ENCODE measurements around the gene RAB8B. TPM values are rescaled to one million over a fixed set of nuclear protein-coding genes. Genes with fewer than 3 reads are reported as not detected.

Gene RAB8B
- total and polyA plus RNA-seq, 4 donors = 3.8 to 26.5 (median 7.6) TPM

DNA sequence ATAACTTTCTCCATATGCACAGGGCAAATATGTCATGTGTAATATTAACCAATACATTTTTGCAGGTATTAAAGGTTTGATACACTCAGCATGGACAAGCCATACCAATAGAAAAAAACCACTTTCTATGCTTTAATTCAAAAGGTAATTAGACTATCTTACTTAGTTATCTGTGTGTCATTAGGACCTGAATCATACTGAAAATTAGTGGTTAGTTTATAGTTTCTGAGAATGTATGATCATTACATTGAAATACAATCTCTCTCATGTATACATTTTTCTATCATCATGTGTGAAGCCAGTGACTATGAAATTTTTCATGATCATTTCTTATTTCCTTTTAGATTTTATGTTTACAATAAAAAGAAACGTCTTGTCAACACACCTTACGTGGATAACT, 48.5 kb upstream of the RAB8B start:
- Histone ChIP-seq H3K4me1 (ENCODE audit: control insufficient read depth in 4 of 4, insufficient read depth in 4 of 4, low read length in 3 of 4) (no peaks in the 10 kb centered on the region), H3K27me3 (ENCODE audit: control insufficient read depth in 4 of 4, insufficient read depth in 4 of 4, low read length in 3 of 4) (no peaks in the 10 kb centered on the region), H3K4me3 (ENCODE audit: low read depth in 1 of 3, low read length in 3 of 3) (no peak overlapping the region), H3K9ac (ENCODE audit: low read depth in 1 of 2, low read length in 2 of 2) (no peak overlapping the region), H3K27ac (ENCODE audit: low read depth in 1 of 2, low read length in 2 of 2) (no peak overlapping the region), H3K9me3 (ENCODE audit: control insufficient read depth in 4 of 4, low read length in 3 of 4) (no peaks in the 10 kb centered on the region), H3K36me3 (ENCODE audit: control insufficient read depth in 4 of 4, insufficient read depth in 3 of 4, low read depth in 1 of 4, low read length in 3 of 4) (peaks cover 0 to 20% (median 4%) of the 10 kb centered on the region in 4 donors)
- WGBS = 90% methylated on average over 2 of the region's 2 CpGs
- no peak for TF ChIP-seq GABPA (IDR thresholded peaks at IDR 0.05 in 1 of 2, conservative IDR thresholded peaks at IDR 0.05 in 1 of 2)
- TF ChIP-seq, protein P1, sequence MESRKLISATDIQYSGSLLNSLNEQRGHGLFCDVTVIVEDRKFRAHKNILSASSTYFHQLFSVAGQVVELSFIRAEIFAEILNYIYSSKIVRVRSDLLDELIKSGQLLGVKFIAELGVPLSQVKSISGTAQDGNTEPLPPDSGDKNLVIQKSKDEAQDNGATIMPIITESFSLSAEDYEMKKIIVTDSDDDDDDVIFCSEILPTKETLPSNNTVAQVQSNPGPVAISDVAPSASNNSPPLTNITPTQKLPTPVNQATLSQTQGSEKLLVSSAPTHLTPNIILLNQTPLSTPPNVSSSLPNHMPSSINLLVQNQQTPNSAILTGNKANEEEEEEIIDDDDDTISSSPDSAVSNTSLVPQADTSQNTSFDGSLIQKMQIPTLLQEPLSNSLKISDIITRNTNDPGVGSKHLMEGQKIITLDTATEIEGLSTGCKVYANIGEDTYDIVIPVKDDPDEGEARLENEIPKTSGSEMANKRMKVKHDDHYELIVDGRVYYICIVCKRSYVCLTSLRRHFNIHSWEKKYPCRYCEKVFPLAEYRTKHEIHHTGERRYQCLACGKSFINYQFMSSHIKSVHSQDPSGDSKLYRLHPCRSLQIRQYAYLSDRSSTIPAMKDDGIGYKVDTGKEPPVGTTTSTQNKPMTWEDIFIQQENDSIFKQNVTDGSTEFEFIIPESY (IDR thresholded peaks at IDR 0.05) = no peak
- no peak for TF ChIP-seq YY1 (IDR thresholded peaks at IDR 0.05)
- no peak for TF ChIP-seq HNF4G (IDR thresholded peaks at IDR 0.05)
- no peak for TF ChIP-seq FOXA1 (IDR thresholded peaks at IDR 0.05)
- no peak for TF ChIP-seq FOXA2 (IDR thresholded peaks at IDR 0.05)
- TF ChIP-seq CTCF (IDR thresholded peaks at IDR 0.05; ENCODE audit: low read depth, low read length, missing input control) = no peak
- TF ChIP-seq NR2F2 (IDR thresholded peaks at IDR 0.05) = no peak
- no peak for TF ChIP-seq SP1 (IDR thresholded peaks at IDR 0.05)
- DNase-seq (ENCODE audit: low spot score) = no peak

GRCh38 chr15:63145426-63145825, 44.0 kb upstream of the RAB8B start:
- no peak overlapping the region for H3K9ac ChIP-seq (ENCODE audit: low read depth in 1 of 2, low read length in 2 of 2)
- H3K4me1 ChIP-seq (ENCODE audit: control insufficient read depth in 4 of 4, insufficient read depth in 4 of 4, low read length in 3 of 4) = no peaks in the 10 kb centered on the region
- H3K9me3 ChIP-seq (ENCODE audit: control insufficient read depth in 4 of 4, low read length in 3 of 4) = no peaks in the 10 kb centered on the region
- H3K27ac ChIP-seq (ENCODE audit: low read depth in 1 of 2, low read length in 2 of 2) = no peak overlapping the region
- DNase-seq (ENCODE audit: low spot score) = no peak
- H3K27me3 ChIP-seq (ENCODE audit: control insufficient read depth in 4 of 4, insufficient read depth in 4 of 4, low read length in 3 of 4) = no peaks in the 10 kb centered on the region
- TF ChIP-seq GABPA (IDR thresholded peaks at IDR 0.05 in 1 of 2, conservative IDR thresholded peaks at IDR 0.05 in 1 of 2) = no peak
- TF ChIP-seq HNF4A (conservative IDR thresholded peaks at IDR 0.05) = no peak
- no peak for TF ChIP-seq CTCF (IDR thresholded peaks at IDR 0.05; ENCODE audit: low read depth, low read length, missing input control)
- TF ChIP-seq, protein P1 (IDR thresholded peaks at IDR 0.05) = no peak
- no peak for TF ChIP-seq RAD21 (IDR thresholded peaks at IDR 0.05)
- TF ChIP-seq FOXA2 (IDR thresholded peaks at IDR 0.05) = no peak
- no peak for TF ChIP-seq HNF4G (IDR thresholded peaks at IDR 0.05)
- no peak for TF ChIP-seq RXRA (IDR thresholded peaks at IDR 0.05)
- TF ChIP-seq ATF3 (IDR thresholded peaks at IDR 0.05) = no peak
- H3K4me3 ChIP-seq (ENCODE audit: low read depth in 1 of 3, low read length in 3 of 3) = no peak overlapping the region
- peaks cover 0 to 20% (median 4%) of the 10 kb centered on the region in 4 donors for H3K36me3 ChIP-seq (ENCODE audit: control insufficient read depth in 4 of 4, insufficient read depth in 3 of 4, low read depth in 1 of 4, low read length in 3 of 4)
- 95% methylated on average over 2 of the region's 2 CpGs for WGBS
